ENCODE results near the gene SHANK1. TPM values are rescaled to one million over a fixed set of nuclear protein-coding genes. Genes with fewer than 3 reads are reported as not detected.
A peak's percentile ranks its signal among the peaks of the same experiment; 100 is the strongest.

SHANK1 gene
- total RNA-seq, 6 donors from 2014 or later: 0.40 to 0.54 TPM; not detected in 4

GRCh38 chr19:50708179-50708879 lies 11.3 kb downstream of the SHANK1 start:
- Histone ChIP-seq H3K27ac (no peak overlapping the region), H3K4me3 (no peak overlapping the region), H3K9me3 (no peaks in the 10 kb centered on the region), H3K36me3 (no peaks in the 10 kb centered on the region), H3K4me1 (no peaks in the 10 kb centered on the region), H3K27me3 (peaks cover 0 to 8% (median 2%) of the 10 kb centered on the region in 4 donors)
- no peak for ATAC-seq (ENCODE audit: low FRiP score in 2 of 2)
- TF ChIP-seq POLR2A (IDR thresholded peaks at IDR 0.05) (no peak), CTCF (IDR thresholded peaks at IDR 0.05) (no peak), EP300 (IDR thresholded peaks at IDR 0.05) (no peak), POLR2AphosphoS5 (IDR thresholded peaks at IDR 0.05) (no peak)
- WGBS, 2 donors: 66 to 79% methylated on average over 12 of the region's 12 CpGs
- DNase-seq: no peak

- no peaks in the 10 kb centered on the region for H3K9me3 ChIP-seq
- H3K27ac ChIP-seq: no peak overlapping the region
- TF ChIP-seq CTCF (IDR thresholded peaks at IDR 0.05) (no peak), POLR2A (IDR thresholded peaks at IDR 0.05) (no peak), EP300 (IDR thresholded peaks at IDR 0.05) (no peak), POLR2AphosphoS5 (IDR thresholded peaks at IDR 0.05) (no peak)
- H3K4me3 ChIP-seq: no peak overlapping the region
- ATAC-seq (ENCODE audit: low FRiP score in 2 of 2) (no peak), DNase-seq (no peak)
- H3K36me3 ChIP-seq: no peaks in the 10 kb centered on the region
- H3K4me1 ChIP-seq: no peaks in the 10 kb centered on the region
- peaks cover 0 to 12% (median 4%) of the 10 kb centered on the region in 4 donors for H3K27me3 ChIP-seq
- WGBS, 2 donors: 64 to 77% methylated on average over 5 of the region's 5 CpGs
These were observed 13.2 kb downstream of the SHANK1 start for GRCh38 chr19:50706387-50706786.

GRCh38 chr19:50705422-50706019 lies 14.1 kb downstream of the SHANK1 start:
- H3K27ac ChIP-seq: no peak overlapping the region
- TF ChIP-seq POLR2A (IDR thresholded peaks at IDR 0.05) (no peak), POLR2AphosphoS5 (IDR thresholded peaks at IDR 0.05) (no peak), CTCF (IDR thresholded peaks at IDR 0.05) (peak in 5 of 6 experiments; percentile 20 to 38 (median 22))
- ATAC-seq (ENCODE audit: low FRiP score in 2 of 2) (peak in 1 of 2 donors; percentile 46), DNase-seq (no peak)
- H3K4me3 ChIP-seq: no peak overlapping the region
- no peaks in the 10 kb centered on the region for H3K4me1 ChIP-seq
- 37 to 44% methylated on average over 9 of the region's 9 CpGs for WGBS, 2 donors
- peaks cover 0 to 12% (median 4%) of the 10 kb centered on the region in 4 donors for H3K27me3 ChIP-seq
- no peaks in the 10 kb centered on the region for H3K9me3 ChIP-seq
- no peaks in the 10 kb centered on the region for H3K36me3 ChIP-seq

GRCh38 chr19:50703915-50704796 lies 15.4 kb downstream of the SHANK1 start:
- H3K4me3 ChIP-seq: no peak overlapping the region
- H3K4me1 ChIP-seq: no peaks in the 10 kb centered on the region
- no peak overlapping the region for H3K27ac ChIP-seq
- 28 to 31% methylated on average over 22 of the region's 22 CpGs for WGBS, 2 donors
- no peak for ATAC-seq (ENCODE audit: low FRiP score in 2 of 2)
- peaks cover 0 to 12% (median 4%) of the 10 kb centered on the region in 4 donors for H3K27me3 ChIP-seq
- TF ChIP-seq POLR2A (IDR thresholded peaks at IDR 0.05): no peak
- TF ChIP-seq EP300 (IDR thresholded peaks at IDR 0.05): no peak
- no peak for TF ChIP-seq CTCF (IDR thresholded peaks at IDR 0.05)
- TF ChIP-seq POLR2AphosphoS5 (IDR thresholded peaks at IDR 0.05): no peak
- no peak for DNase-seq
- no peaks in the 10 kb centered on the region for H3K9me3 ChIP-seq
- H3K36me3 ChIP-seq: no peaks in the 10 kb centered on the region

All from upper lobe of left lung (tissue), 6 donors.